NCI-H1048 (cell line): ENCODE data around the gene NEK6.

ENCODE experiments used
- DNase-seq: peaks from one replicate; lab custom pipeline; 2025; lab: John Stamatoyannopoulos, UW

Gene NEK6

DNA sequence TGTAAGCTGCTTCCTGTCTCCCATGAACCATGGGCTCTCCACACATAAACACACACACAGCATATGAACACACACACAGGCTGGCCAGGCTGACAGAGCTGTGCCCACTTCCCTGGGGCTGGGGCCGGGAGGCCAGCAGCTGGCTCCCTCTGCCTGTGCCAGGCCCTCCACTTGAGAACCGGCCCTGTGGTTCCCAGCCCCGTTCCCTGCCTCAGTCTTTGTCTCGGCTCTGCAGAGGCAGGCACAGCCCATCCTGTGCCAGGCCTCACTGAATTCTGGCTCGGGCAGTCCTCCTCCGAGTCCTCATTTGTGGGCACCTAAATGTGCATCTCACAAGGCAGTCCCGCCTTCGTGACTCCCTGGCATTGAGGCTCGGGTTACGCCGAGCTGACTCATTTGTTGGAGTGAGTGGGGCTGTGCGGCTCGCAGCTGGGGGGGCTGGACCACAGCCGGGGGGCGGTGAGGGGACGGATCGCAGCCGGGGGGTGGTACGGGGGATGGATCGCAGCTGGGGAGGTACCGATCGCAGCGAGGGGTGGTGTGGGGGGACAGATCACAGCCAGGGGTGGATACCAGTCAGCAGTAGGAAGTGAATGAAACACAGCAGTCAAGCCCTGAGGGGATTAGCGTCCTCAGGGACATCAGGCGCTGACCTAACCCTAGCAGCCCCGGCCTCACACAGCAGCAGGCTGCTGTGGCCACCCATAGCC lies 85.2 kb downstream of the NEK6 start:
- DNase-seq, result no peak

DNA sequence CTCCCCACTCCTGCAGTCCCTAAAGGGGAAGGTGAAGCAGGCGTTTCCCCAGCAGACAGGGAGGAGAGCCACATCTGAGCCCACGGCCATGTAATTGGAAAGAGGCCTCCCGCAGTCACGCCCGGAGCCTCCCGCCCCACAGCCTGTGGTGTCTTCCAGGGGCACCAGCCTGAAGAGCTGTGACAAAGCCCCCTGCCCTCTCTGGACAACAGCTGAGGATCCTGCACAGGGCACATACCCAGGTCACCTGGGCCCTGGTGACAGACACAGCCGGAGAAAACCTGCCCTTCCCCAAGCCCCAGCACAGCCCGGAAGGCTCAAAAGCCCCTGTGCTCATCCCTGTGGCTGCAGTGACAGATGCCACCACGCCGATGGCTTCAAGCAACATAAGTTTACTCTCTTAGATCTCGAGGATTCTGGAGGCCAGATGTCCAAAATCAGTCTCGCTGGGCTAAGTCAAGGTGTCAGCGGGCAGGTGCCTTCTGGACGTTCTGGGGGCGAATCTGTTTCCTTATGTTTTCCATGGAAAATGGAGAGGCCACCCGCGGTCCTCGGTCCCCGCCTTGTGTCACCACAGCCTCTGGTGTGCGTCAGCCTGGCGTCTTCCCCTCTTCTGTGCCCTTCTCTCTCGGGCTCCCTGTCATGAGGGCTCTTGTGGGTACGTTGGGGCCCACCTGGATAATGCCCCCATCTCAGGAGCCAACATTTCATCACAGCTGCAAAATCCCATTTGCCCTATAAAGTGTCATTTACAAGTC lies 86.0 kb downstream of the NEK6 start:
- no peak for DNase-seq

DNA sequence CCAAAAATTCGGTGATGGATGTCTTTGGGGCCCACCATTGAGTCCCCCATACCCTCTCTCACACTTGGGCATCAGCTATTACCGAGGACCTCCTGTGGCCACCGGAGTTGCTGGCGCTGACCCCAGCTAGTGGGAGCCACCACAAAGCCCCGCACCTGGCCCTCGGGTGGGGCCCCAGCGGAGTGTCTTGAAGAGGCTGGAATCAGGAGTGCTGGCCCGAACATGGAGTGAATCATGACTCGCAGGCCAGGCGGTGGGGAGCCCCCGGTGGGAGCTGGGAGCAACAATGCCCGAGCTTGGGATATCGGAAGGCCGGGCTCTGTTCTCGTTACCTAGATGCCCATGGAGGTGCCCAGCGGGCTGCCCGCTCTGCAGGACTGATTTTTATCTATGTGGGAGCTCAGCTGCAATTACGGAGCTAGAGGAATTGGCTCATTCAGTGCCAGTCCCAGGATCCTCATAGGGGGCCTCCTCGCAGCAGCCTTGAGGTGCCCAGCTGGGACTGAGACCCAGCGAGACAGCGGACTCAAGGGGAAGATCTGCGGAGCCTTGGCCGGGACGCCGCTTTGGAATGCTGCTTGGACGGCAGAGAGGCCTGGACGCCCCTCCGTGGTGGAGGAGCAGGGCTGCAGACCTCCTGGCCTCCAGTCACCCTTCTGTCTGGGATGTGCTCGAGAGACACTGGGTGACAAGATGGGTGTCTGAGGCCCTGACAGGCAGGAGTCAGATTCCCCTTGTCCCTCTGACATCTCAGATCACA lies 86.7 kb downstream of the NEK6 start:
- DNase-seq, result no peak

DNA sequence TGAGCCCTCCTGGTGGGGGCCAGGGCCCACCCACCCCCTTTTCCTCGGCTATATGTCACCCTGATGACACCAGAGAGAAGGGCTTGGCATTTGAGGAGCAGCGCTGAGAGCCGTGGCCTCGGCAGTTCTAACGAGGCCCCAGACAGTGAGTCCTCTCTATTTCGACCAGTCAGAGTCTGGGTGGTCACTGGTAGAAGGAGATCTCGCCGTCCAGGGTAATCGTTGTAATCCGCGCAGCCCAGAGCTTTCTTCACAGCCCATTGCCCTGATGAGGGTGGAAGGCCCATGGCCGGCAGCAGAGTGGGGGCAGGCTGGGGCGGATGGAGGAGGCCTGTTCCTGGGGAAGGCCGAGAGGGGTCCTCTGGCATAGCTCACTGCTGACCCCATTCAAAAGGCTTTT lies 87.3 kb downstream of the NEK6 start:
- no peak for DNase-seq

DNA sequence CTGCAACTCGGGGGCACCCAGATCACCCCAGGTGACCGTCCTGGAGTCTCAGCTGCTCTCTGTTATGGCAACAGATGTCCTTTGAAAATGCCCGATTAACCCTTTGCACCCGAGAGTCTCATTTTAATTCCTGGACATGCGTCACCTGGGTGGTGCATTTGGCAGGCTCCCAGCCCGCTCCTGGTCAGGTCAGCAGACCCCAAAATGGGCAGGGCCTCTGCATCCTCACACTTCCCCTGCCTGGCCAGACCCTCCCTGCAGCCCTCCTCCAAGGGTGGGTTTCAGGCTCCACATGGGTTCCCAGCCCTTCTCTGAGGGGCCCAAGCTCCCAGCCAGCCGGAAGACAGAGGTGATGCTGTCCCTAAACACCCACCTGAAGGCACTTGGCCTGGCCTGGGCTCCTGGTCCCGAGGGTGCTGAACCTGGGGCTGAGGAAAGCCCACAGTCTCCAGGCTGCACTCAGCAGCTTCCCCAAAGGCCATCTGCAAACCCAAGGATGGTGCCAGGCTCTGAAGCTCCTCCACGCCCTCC lies 88.1 kb downstream of the NEK6 start:
- DNase-seq, result no peak

DNA sequence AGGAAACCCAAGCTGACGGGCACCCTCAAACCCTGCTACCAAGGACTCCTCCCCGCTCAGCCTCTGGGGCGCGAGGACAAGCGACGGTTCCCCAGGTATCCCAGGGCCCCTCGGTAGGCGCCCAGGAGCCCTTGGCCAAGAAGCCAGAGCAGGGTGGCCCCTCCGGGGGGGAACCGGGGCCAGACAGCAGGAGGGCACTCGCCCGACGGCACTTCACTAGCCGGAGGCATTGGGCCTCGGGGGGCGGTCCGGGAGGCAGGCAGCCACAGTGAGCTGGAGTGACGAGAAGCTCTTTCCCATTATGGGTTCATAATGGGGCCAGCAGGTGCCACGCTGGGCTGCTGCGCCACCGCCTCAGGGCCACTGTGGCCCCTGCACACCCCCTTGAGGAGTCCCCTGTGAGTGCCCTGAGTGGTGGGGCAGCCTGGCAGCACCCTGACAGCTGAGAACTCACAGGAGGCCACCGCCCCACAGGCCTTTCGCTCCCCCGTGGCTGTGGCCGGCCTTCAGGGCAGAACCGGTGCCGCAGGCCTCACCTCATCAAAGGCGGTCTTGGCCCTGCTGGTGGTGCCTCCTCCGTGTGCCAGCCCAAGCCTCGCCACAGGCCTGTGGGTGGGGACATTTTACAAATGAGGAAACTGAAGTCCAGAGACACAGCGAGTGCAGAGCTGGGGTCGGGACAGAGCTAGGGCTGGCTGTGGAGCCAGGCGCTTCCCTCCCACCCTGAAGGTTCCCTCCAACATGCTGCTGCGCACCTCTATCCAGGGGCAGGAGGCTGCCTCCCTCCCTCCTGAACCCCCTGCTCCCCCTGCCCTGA lies 88.8 kb downstream of the NEK6 start:
- DNase-seq, result no peak

DNA sequence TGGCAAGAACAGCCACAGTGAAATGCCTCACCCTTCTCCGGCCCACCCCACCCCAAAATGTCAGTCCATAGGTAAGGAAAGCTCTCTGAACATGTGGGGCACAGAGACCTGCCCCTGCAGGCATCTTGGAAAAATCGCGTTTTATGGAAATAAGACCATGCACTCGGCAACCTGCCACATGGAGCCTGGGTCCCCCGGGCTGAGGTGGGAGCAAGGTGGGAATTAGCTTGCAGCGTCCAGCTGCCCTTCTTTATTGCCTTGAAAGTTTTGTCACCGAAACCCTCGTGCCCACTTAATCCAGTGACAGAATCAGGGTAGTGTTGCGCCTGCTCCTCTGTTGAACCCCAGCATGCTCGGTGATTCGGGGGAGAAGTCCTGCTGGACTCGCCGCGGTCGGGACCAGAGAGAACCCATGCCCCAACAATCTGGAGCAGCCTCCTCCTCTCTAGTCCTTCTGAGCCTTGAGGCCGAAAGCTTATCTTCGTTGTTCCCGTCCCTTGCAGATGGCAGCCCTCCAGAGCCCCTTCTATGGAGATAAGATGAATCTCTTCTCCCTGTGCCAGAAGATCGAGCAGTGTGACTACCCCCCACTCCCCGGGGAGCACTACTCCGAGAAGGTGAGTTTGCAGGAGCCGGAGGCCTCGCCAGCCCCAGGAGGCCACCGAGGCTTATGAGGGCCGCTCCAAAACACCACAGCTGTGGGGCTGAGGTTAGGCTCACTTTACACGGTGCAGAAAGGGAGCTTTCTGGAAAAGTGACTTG lies 89.6 kb downstream of the NEK6 start:
- DNase-seq, result no peak

DNA sequence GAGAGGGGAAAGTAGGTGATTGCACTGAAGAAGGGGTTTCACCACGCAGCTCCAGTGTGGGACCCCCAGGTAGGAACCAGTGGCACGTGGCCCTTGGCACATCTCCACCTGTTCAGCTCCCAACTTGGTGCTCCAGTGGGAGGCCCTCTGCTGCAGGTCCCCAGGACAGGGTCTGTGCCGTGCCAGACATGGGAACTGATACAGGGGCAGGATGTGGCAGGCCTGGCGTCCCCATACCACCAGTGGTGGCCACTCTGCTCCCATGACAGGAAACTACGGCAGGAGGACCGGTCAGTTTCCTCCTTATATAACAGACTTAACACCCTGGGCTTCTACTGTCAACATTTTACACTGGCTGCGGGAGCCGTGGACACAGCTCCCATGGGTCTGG lies 90.2 kb downstream of the NEK6 start:
- no peak for DNase-seq

DNA sequence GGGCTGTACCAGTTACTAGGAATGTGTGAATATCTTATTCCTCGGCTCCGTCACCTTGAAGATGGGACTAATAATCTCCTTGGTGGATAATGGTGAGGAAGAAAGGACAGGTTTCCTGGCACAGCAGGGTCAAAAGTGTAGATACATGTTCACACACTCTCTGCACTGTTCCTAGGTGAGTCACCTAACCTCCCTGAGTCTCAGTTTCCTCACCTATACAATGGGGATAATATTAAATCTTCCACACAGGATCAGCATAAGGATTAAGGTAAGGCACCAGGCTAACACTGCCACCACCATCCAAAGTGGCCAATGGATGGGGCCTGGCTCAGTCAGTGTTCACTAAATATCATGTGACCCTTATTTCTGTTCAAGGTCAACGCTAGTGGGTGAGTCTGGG lies 90.6 kb downstream of the NEK6 start:
- no peak for DNase-seq

DNA sequence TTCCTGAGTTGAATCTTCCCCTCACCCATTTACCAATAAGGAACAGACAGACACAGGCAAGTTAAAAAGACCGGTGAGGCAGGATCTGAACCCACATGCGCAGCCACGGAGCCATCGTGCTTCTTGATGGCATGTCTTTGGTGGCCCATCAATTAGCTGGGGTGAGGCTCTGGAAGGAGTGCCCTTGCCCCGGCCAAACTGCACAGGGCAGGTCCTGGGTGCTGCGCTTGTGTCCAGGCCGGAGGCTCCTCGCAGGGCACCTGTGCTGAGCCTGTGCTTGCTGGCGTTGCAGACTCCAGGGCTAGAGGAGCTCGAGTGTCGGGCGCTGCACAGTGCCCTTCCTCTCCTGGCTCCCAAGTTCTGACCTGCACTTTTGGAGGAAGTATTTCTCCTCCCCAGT lies 91.1 kb downstream of the NEK6 start:
- DNase-seq, result no peak

DNA sequence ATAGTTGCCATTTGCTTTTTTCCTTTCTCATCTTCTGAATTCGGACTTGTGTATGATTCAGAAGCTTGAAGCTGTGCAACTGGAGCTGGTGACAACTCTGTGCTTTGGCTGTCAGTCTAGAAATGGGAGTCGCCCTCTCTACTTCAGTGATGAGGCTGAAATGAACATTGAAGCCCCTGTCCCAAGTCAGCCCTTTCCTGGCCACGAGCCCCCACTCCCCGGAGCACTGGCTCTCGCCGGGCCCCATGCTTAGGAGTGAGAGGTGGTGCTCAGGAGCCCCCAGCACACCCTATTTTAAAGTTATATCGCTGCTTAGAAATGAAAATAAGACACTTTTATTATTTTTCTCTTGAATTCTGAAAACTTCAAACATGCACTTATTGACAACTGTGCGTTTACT lies 91.5 kb downstream of the NEK6 start:
- DNase-seq, result no peak

DNA sequence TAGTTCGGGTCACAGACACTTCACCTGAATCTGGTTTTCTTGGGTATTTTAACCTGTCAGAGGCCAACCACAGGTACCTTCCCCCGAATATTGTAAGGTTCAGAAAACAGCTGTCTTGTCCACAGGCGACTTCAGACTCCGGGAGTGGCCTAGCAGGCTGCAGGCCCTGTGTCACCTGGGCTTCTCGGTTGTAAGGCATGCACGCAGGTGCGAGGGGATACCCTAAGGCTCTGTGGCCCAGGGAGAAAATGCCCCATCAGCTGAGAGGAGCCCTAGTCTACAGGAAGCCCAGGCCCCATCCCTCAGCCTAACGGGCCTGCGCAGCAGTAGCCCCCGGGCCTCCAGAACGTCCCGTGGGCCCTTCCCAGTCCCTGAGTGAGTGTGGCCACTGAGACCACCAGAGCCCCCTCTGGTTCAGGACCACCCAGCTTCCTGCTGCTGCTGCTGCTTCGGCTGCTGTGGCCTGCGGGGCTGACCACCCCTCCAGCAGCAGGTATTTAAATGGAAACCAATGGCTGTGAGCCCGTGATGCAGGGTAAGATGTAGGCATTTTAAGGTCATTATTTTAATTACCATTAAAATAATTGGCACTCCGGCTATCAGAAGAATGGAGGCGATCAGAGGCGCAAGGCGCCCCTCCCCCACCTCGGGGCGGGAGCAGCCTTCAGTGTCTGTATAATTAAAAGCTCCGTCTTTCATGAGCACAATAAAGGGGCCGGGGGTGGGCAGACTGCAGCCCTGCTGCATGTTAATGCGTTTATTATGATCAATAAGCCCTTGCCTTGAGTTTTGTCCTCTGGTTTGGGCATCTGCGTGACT lies 92.1 kb downstream of the NEK6 start:
- no peak for DNase-seq

DNA sequence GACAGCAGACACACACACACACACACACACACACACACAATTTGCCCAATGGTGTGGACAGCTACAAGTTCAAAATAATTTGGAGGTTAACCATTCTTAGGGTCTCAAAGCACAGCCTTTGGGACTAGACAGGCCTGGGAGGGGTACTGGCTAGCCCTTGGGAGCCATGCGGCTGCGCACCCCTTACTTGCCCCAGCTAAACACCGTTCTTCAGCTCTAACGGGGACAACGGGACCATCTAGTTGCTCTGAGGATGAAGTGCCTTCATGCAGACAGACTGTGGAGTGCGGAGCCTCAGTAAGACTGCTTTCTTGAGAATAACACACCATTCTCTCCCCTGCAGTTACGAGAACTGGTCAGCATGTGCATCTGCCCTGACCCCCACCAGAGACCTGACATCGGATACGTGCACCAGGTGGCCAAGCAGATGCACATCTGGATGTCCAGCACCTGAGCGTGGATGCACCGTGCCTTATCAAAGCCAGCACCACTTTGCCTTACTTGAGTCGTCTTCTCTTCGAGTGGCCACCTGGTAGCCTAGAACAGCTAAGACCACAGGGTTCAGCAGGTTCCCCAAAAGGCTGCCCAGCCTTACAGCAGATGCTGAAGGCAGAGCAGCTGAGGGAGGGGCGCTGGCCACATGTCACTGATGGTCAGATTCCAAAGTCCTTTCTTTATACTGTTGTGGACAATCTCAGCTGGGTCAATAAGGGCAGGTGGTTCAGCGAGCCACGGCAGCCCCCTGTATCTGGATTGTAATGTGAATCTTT lies 92.9 kb downstream of the NEK6 start:
- no peak for DNase-seq

DNA sequence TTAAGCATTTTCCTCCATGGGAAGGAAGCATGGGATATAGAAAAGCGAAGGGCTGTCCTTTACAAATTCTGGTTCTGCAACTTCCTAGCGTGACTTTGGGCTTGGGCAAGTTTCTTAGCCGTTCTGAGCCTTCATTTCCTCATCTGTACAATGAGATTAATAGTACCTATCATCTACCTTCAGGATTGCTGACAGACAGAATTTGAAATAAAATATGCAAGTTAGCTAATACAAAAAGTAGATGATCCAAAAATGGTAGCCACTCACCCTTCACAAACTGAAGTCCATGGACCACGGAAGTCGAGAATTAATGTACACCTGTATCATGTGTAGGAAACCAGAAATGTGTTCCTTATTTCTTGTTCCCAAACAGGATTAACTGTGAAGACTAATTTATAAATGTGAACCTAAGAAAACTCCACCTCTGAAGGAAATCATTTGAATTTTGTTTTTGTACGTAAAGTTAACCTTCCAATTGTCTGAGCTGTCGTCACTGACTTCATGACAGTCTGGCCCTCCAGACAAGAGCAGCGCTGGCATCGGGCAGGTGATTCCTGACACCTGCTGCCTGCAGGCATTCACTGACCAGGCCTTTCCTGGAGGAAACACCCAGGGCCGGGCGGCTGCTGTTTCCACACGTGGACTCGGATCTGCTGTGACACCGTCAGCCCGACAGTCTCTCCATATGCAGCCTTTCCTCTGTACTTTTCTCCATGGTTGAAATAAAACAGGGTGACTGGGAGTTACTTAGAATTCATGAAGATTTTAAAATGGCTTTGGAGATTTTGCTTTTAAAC lies 94.1 kb downstream of the NEK6 start:
- DNase-seq, result no peak

DNA sequence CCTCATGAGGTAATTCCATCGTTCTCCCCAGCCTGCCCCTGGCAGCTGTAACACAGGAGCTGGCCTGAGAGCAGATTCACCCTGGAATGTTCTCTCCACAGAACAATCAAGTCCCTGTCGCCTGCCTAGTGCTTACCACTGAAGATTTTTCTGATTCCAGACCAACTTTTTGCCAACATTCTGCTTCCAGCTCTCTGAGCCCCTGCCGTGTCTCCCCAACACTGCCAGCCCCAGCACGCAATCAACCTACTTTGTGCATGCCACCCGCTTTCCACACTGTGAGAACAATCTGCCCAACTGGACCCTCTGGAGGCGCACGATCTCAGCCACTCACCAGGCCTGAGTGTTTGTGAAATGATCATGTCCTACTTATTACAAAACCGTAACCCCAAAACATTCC lies 94.9 kb downstream of the NEK6 start:
- DNase-seq, result no peak

DNA sequence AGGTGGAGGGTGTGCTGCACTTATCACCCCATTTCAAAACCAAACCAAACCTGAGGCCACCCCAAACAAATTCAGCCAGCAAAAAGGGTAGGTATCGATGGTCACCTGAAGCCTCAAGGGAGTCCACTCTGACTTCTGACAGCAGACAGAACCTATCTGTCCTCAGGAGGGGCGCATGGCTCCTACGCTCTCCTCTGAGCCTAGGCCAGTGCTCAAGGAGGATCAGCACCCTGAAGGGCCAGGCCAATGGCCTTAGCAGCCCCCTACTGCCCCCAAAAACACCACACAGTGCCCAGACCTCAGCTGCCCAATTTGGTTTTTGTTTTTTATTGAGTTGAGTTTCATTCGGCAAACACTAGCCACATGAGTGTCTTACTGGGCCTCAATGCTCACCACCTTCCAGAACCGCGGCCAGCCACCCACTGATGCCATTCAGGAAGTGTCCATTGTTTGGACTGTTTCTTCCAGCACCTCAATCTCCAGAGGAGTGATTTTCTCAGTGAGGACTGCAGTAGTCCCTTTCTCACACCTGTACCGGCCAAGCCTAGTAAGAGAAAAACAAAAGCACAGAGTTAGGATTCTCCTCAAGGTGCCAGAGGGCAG lies 95.5 kb downstream of the NEK6 start:
- DNase-seq, result no peak

DNA sequence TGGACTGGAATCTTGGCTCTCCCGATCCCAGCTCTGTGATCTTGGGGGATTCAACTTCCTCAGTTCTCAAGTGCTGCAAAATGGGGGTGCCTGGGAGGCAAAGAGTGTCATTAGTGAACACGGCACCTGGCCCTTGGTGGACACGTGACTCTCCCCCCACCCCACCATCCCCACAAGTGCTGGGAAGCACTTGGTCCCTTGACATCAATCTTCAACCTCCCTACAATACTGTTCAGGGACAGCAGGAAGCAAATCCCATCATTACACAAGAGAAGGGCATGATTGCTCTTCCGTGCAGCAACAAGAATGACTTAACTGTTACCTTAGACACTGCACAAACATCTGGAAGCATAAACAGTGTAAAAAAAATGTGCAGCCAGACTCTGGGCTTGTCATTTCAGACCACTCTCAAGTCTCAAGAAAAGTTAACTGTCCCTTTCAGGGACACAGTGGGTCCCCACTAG lies 96.1 kb downstream of the NEK6 start:
- no peak for DNase-seq

DNA sequence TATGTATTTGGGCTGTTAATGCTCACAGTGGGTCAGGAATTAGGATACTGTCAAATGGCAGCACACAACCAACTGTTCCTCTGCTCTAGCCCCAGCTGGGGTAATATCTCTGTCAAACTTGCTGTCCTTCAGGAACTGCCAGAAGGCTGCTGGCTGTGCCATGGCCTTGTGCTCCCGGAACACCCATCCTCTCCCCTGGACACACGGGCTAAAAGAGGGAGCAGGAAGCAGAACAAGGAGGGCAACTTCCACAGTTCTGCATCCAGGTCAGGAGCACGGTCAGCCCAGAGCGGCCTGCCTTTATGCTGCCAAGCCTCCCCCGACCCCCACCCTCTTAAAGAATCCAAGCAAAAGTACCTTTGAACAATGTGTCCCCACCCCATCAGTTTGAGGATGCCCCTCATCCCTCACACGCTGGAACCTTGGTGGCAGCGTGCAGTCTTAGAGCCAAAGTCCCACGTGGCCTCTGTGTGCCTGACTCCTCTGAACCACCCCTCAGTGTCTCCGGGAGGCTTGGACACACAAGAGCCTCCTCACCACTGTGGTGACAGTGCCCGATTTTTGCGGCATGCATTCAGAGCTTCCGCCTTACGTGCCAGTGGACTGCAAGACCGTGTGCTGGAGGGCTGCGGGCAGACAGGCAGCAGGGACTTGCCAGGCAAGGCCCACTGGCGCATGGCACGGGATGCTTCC lies 96.7 kb downstream of the NEK6 start:
- DNase-seq, result no peak
